Breast epithelium (tissue), 4 donors: Measurements from ENCODE around the gene HMOX2. TPM values are rescaled to one million over a fixed set of nuclear protein-coding genes. Genes with fewer than 3 reads are reported as not detected.

Source experiments
- DNase-seq, 2 donors: peaks; one replicate each; pipeline ENCODE4 v3.0.0-alpha.2; 2019; ENCODE audit warnings: low spot score in 2 of 2
- H3K27ac ChIP-seq, 2 donors: fragments of 200-600 bp; sonication (generic) in 1 of 2; one replicate each; pipeline ENCODE4 v1.5.1; 2016 to 2019; ENCODE audit warnings: mild to moderate bottlenecking in 1 of 2
- H3K27me3 ChIP-seq, 2 donors: fragments of 200-600 bp; sonication (generic) in 1 of 2; one replicate each; pipeline versions ENCODE4 v1.5.1 to v1.6.0; 2017 to 2019; ENCODE audit warnings: control low read depth in 1 of 2, mild to moderate bottlenecking in 1 of 2
- H3K36me3 ChIP-seq: fragments of 200-600 bp; one replicate; pipeline ENCODE4 v1.5.1; 2019
- H3K4me1 ChIP-seq, 2 donors: fragments of 200-600 bp; sonication (generic); one replicate each; pipeline ENCODE4 v1.5.1; 2016 to 2019; ENCODE audit warnings: control low read depth in 1 of 2
- H3K4me3 ChIP-seq, 3 donors: fragments of 200-600 bp; sonication (generic); 1 replicate in 2 of 3; 2 replicates in 1 of 3; pipeline ENCODE4 v1.5.1; 2016 to 2019; ENCODE audit warnings: mild to moderate bottlenecking in 3 of 3, moderate library complexity in 2 of 3
- H3K9me3 ChIP-seq, 2 donors: fragments of 200-600 bp; sonication (generic) in 1 of 2; one replicate each; pipeline ENCODE4 v1.5.1; 2016 to 2019; ENCODE audit warnings: control low read depth in 1 of 2
- CTCF ChIP-seq, 3 donors: fragments of 450-650 bp; IDR thresholded peaks; one replicate each; pipeline ENCODE4 v1.5.1; 2016 to 2017; ENCODE audit warnings: antibody characterized with exemption in 3 of 3, mild to moderate bottlenecking in 3 of 3, moderate library complexity in 3 of 3
- POLR2A ChIP-seq: fragments of 450-650 bp; IDR thresholded peaks from one replicate; pipeline ENCODE4 v1.6.1; 2016; ENCODE audit warnings: antibody characterized with exemption, mild to moderate bottlenecking, moderate library complexity
- POLR2AphosphoS5 ChIP-seq, 3 donors: sonication (generic); formaldehyde crosslinking; IDR thresholded peaks; one replicate each; pipeline ENCODE4 v1.6.1; 2017; ENCODE audit warnings: antibody characterized with exemption in 3 of 3
- intact Hi-C: fragments of 100-400 bp; cut with DNase I; formaldehyde crosslinking; loops from one replicate; pipeline ENCODE4 v1.15.1; 2023; ENCODE audit warnings: low total_unique reads
- total RNA-seq, 3 donors: library from RNA; depleted of rRNA; stranded (reverse); fragments of >200 nt; gene quantifications; one replicate each; pipeline ENCODE4 v1.1.0, GENCODE V29; 2016

Gene HMOX2
- total RNA-seq, 3 donors from 2014 or later, result 53.6 to 87.7 (median 65.9) TPM

- H3K27ac ChIP-seq, result peak overlapping the region; percentile 65 to 67
- no peak overlapping the region for H3K4me3 ChIP-seq
- intact Hi-C loops, result no loop called here
- TF ChIP-seq POLR2A (no peak), POLR2AphosphoS5 (IDR thresholded peaks at IDR 0.05) (peak in 2 of 3 donors; percentile 25 to 67)
- no peaks in the 10 kb centered on the region for H3K4me1 ChIP-seq
- H3K36me3 ChIP-seq, result no peaks in the 10 kb centered on the region
- no peaks in the 10 kb centered on the region for H3K27me3 ChIP-seq
- H3K9me3 ChIP-seq, result no peaks in the 10 kb centered on the region
- no peak for DNase-seq
These were observed 10.1 kb downstream of the HMOX2 start for GRCh38 chr16:4486126-4486893.

GRCh38 chr16:4487955-4488498, 11.8 kb downstream of the HMOX2 start:
- no peak for DNase-seq
- Histone ChIP-seq H3K9me3 (no peaks in the 10 kb centered on the region), H3K27me3 (no peaks in the 10 kb centered on the region), H3K4me3 (no peak overlapping the region), H3K27ac (peak overlapping the region in 1 of 2 donors; percentile 48), H3K4me1 (no peaks in the 10 kb centered on the region), H3K36me3 (no peaks in the 10 kb centered on the region)
- TF ChIP-seq CTCF (IDR thresholded peaks at IDR 0.05) (no peak), POLR2AphosphoS5 (IDR thresholded peaks at IDR 0.05) (no peak), POLR2A (no peak)
- intact Hi-C loops, result no loop called here

GRCh38 chr16:4488499-4488967, 12.3 kb downstream of the HMOX2 start:
- Histone ChIP-seq H3K4me1 (no peaks in the 10 kb centered on the region), H3K9me3 (no peaks in the 10 kb centered on the region), H3K27ac (peak overlapping the region in 1 of 2 donors; percentile 48), H3K36me3 (no peaks in the 10 kb centered on the region), H3K4me3 (no peak overlapping the region), H3K27me3 (no peaks in the 10 kb centered on the region)
- DNase-seq, result no peak
- TF ChIP-seq POLR2A (no peak), CTCF (IDR thresholded peaks at IDR 0.05) (no peak), POLR2AphosphoS5 (IDR thresholded peaks at IDR 0.05) (no peak)
- intact Hi-C loops, result no loop called here

GRCh38 chr16:4489030-4489429, 12.8 kb downstream of the HMOX2 start:
- Histone ChIP-seq H3K4me1 (no peaks in the 10 kb centered on the region), H3K27me3 (no peaks in the 10 kb centered on the region), H3K27ac (peak overlapping the region in 1 of 2 donors; percentile 27), H3K4me3 (no peak overlapping the region), H3K36me3 (no peaks in the 10 kb centered on the region), H3K9me3 (no peaks in the 10 kb centered on the region)
- intact Hi-C loops, result no loop called here
- DNase-seq, result no peak
- no peak for TF ChIP-seq CTCF (IDR thresholded peaks at IDR 0.05)
- TF ChIP-seq POLR2A, result no peak

GRCh38 chr16:4491898-4492297, 15.7 kb downstream of the HMOX2 start:
- Histone ChIP-seq H3K27ac (no peak overlapping the region), H3K27me3 (no peaks in the 10 kb centered on the region), H3K4me1 (no peaks in the 10 kb centered on the region), H3K4me3 (no peak overlapping the region), H3K9me3 (no peaks in the 10 kb centered on the region), H3K36me3 (no peaks in the 10 kb centered on the region)
- DNase-seq, result no peak
- TF ChIP-seq POLR2A, result no peak
- no peak for TF ChIP-seq CTCF (IDR thresholded peaks at IDR 0.05)
- no peak for TF ChIP-seq POLR2AphosphoS5 (IDR thresholded peaks at IDR 0.05)
- intact Hi-C loops, result no loop called here
